NCI-H146 treated with DMSO at 0.1 percent for 48 hours (cell line): ENCODE measurements around the gene COMMD1.
"Not testable (repeated sequence)": the region's sequence is repeated elsewhere in the genome, so short reads cannot be mapped to it uniquely, and the experiment has no call there.

ENCODE experiments used
- DNase-seq: peaks from one replicate; lab custom pipeline; 2025; ENCODE audit not compliant: unreplicated experiment; lab: John Stamatoyannopoulos, UW

COMMD1 gene

GRCh38 chr2:61922714-61923113 lies 17.2 kb downstream of the COMMD1 start:
- DNase-seq, result no peak

- DNase-seq, result no peak
Measured at GRCh38 chr2:61924895-61925663, 19.6 kb downstream of the COMMD1 start.

- DNase-seq, result no peak
Measured at GRCh38 chr2:61926531-61927477, 21.3 kb downstream of the COMMD1 start.

- DNase-seq, result no peak
Measured at GRCh38 chr2:61928826-61929461, 23.5 kb downstream of the COMMD1 start.

GRCh38 chr2:61937098-61937497 lies 31.6 kb downstream of the COMMD1 start:
- DNase-seq, result no peak

GRCh38 chr2:61937886-61938285 lies 32.4 kb downstream of the COMMD1 start:
- no peak for DNase-seq

- DNase-seq, result no peak
Measured at GRCh38 chr2:61938511-61938910, 33.0 kb downstream of the COMMD1 start.

GRCh38 chr2:61943251-61943650 lies 37.8 kb downstream of the COMMD1 start:
- DNase-seq, result no peak

GRCh38 chr2:61946666-61947065 lies 41.2 kb downstream of the COMMD1 start:
- DNase-seq, result no peak

GRCh38 chr2:61948661-61949457 lies 43.4 kb downstream of the COMMD1 start:
- no peak for DNase-seq

GRCh38 chr2:61949458-61949713 lies 43.9 kb downstream of the COMMD1 start:
- no peak for DNase-seq

GRCh38 chr2:61949714-61950560 lies 44.5 kb downstream of the COMMD1 start:
- DNase-seq, result no peak

- DNase-seq, result no peak
Measured at GRCh38 chr2:61950571-61951315, 45.3 kb downstream of the COMMD1 start.

GRCh38 chr2:61951881-61952280 lies 46.4 kb downstream of the COMMD1 start:
- no peak for DNase-seq

GRCh38 chr2:61952288-61952687 lies 46.8 kb downstream of the COMMD1 start:
- DNase-seq, result no peak

- not testable (repeated sequence) for DNase-seq
Measured at GRCh38 chr2:61954856-61955255, 49.4 kb downstream of the COMMD1 start.

GRCh38 chr2:61959381-61960293 lies 54.2 kb downstream of the COMMD1 start:
- no peak for DNase-seq

- DNase-seq, result no peak
Measured at GRCh38 chr2:61961231-61961901, 55.9 kb downstream of the COMMD1 start.
